SK-N-SH (cell line): ENCODE measurements around the gene WFDC10A.

Experiments
- CTCF ChIP-seq: fragments of 200-600 bp; sonication (generic); IDR thresholded peaks from 2 replicates; pipeline ENCODE4 v1.6.1; 2017; ENCODE audit warnings: antibody characterized with exemption, mild to moderate bottlenecking, moderate library complexity
- EP300 ChIP-seq, 2 experiments: IDR thresholded peaks; 2 replicates each; pipeline versions ENCODE4 v1.4.0 to v1.6.1; 2012; ENCODE audit warnings: borderline replicate concordance in 1 of 2, low read depth in 1 of 2, low read length in 1 of 2
- FOSL2 ChIP-seq: IDR thresholded peaks from 2 replicates; pipeline ENCODE4 v1.4.0; 2012; ENCODE audit warnings: low read depth, mild to moderate bottlenecking, moderate library complexity, borderline replicate concordance
- JUND ChIP-seq: IDR thresholded peaks from 2 replicates; pipeline ENCODE4 v1.4.0; 2012
- REST ChIP-seq: IDR thresholded peaks from 2 replicates; pipeline ENCODE4 v1.6.1; 2012; ENCODE audit warnings: mild to moderate bottlenecking, low read depth, low read length, moderate library complexity
- RFX5 ChIP-seq: IDR thresholded peaks from 2 replicates; pipeline ENCODE4 v1.6.1; 2012; ENCODE audit warnings: mild to moderate bottlenecking, improper control_type of control experiment, low read length
- SIN3A ChIP-seq: IDR thresholded peaks from 2 replicates; pipeline ENCODE4 v1.6.1; 2012; ENCODE audit warnings: low read depth, mild to moderate bottlenecking, low read length, moderate library complexity, borderline replicate concordance

- TF ChIP-seq CTCF = no peak
- TF ChIP-seq RFX5 = no peak
- no peak for TF ChIP-seq JUND
- no peak for TF ChIP-seq FOSL2
- TF ChIP-seq REST = no peak
- no peak for TF ChIP-seq SIN3A
- TF ChIP-seq EP300 (IDR thresholded peaks at IDR 0.05; ENCODE audit: borderline replicate concordance in 1 of 2, low read depth in 1 of 2, low read length in 1 of 2) = no peak
Measured at GRCh38 chr20:45672765-45673164, 43.2 kb downstream of the WFDC10A start.
